Pons (tissue), 1 donor: ENCODE results near the gene GPR84.
A peak's percentile ranks its signal among the peaks of the same experiment; 100 is the strongest.

ENCODE experiments used
- DNase-seq: peaks from one replicate; pipeline ENCODE4 v3.0.0-alpha.2; 2016; ENCODE audit warnings: low spot score

The GPR84 gene

DNA sequence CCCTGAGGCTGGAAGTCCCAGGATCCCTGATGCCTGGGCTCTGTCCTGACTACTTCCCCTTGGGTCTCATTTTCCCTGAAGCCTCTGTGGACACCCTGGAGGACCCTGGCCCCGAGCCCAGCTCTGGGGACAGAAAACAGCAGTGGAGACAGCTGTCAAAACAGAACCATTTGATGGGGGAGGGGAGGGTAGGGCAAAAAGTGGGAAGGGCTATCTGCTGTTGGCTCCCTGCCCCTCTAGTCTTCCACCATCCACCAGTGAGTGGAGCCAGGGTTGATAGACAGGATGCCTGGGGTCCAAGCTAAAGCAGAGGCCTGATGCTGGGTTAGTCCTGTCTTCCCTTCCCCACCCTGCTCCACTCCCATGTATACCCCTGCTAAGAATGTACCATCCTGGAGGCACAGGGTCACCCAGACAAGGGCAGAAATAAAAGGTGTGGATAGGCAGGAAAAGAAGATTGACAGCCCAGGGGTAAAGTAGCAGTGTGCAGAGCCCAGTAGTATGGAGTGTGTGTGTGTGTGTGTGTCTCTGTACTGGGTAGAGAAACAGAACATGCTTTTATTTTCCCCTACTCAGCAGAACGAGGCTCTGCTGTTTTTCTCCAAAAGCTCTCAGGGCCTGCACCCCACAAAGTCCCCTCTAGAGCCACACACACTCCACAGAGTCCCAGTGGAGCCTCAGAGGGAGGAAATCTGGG, 10.4 kb upstream of the GPR84 start:
- no peak for DNase-seq

DNA sequence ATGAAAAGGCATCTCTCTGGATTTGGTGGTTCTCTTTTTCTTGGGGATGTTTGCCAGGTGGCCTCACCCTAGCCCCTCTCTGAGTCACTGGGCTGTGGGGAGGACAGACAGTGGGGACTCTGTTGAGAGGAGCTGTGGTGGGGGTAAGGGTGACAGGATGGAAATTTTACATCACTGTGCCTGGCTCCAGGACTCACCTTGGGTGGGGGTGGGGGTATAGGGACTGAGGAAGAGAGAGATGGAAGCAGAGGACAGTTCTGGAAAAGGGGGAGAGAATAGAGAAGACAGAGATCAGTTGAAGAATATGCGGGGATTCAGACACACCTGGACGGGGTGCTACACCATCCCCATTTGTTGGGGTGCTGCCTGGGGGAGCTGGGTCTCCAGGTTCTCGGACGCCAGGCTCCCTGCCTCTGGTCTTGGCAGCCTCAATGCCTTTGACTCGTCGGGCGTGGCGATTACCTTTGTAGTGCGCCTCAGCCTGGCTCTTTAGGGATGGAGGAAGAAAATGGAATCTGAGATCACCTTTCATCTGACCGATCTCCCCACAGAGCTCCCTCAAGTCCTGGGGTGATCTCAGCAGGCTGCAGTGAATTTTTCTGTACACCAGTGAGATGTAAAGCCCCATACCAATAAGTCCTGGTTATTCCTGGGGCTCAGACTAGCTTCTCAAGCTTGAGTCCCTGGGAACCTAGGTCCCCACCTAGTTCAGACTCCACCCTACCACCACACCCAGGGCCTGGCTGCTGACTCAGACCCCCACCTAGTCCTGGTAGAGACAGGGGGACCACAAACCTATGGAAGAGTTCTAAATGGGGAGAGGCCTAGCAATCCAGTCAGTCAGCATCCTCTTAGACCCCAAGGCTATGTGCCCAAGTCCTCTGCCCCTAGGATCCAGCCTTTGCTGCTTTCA, 9.6 kb upstream of the GPR84 start:
- DNase-seq, result no peak

DNA sequence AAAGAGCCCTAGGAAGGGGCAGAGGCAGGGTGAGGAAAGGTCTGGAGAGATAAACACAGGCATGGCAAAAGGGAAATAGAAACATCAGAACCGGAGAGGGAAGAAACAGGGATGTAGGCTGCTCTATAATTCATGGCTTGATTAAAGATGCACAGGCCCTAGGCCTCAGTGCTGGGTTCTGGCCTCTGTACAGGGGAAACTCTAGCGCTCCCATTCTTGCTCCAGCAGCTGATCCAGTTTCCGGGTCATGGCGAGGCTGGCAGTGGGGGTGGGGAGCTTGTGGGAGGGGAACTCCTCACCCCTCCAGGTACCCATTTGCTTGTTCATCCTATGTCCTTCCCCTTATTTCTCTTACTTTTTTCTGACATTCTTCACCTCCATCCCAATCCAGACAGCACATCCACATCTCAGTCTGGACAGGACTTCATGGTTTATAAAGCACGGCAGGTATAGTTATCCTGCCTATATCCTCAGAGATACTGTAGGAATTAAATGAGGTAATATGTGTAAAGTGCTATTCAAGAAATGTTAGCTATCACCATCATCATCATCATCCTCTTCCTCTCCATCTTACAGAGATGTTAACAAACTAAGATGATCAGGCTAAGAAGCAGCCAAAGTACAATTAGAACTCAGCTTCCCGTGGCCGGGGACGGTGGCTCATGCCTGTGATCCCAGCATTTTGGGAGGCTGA, 8.0 kb upstream of the GPR84 start:
- no peak for DNase-seq

DNA sequence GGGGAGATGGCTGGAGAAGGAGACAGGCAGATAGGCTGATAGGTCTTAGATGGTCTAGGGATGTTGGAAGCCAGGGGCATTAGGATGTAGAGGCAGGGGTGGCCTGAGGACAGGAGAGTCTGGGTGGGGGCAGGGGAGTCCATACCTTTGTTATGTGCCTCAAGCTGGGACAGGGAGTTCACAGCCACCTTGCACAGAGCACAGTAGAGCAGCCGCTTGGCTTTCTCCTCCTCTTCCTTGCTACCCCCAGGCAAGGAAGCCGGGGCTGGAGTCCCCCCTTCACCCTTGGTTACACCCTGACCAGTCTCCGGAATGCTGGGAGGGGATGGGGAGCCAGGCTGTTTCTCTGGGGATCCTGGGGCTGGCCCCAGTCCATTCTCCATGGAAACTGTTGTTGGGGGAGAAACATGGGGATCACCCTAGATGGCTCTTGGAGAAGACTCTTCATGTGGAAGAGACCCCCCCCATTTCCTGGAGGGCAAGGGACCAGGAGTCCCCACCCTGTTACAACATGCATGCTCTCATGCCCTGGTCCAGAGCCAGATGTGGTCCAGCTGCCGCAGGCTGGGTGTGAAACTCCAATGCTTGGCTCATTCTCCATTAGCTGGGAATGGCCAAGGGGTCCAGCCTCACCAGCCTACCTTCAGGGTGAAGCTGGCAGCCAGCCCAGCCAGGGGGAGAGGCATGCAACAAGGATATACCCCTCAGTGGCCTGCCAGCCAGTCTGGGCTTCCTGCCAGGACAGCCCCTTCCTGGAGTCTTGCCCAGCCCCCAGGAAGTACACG, 7.2 kb upstream of the GPR84 start:
- DNase-seq, result no peak

DNA sequence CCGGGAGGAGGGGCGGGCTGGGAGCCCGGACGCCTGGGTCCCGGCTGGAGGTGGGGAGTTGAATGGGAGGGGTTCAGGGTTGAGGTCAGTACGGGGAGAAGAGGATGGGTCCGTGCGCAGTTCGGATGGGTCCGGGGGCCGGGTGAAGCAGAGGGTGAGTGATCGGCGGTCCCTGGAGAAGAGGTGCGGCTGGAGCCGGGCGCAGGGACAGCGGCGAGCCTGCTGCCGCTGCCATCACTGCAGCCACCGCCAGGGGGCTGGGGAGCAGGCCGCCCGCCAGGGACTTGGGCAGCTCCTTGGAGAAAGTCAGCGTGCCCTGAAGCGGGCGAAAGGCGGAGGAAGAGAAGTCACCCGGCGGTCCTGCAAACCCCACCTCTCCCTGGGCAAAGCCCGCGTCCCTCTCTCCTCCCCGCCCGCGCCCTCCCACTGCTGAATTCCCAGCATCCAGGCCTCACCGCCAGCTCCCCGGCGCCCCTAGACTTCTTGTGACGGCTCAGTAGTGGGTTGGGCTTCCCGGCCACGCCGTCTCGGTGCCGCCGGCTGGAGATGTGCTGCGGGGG, 6.0 kb upstream of the GPR84 start:
- no peak for DNase-seq

DNA sequence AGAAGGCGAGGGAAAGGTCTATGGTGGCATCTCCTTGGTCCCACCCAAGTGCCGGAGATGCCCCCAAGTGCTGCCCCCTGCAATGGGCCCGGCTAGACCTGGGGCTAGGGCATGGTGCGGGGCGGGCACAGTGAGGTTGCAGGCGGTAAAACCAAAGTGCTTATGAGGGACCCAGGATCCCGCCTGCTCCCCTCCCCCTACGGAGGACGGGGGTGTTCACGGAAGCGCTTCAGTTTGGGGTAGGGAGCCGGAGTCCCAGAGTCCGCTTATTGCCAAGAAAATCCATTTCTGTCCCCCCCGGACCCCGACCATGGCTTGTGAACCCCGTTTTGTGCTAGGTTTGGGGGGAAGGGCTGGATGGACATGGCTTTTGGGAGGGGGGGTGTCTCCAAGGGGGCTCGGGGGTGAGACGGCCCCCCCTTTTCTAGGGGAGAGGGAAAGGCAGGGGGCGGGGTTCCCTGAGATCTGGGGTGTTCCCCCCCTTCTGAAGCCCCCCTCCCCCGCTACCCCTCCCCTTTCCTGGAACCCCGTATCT, 5.4 kb upstream of the GPR84 start:
- no peak for DNase-seq

DNA sequence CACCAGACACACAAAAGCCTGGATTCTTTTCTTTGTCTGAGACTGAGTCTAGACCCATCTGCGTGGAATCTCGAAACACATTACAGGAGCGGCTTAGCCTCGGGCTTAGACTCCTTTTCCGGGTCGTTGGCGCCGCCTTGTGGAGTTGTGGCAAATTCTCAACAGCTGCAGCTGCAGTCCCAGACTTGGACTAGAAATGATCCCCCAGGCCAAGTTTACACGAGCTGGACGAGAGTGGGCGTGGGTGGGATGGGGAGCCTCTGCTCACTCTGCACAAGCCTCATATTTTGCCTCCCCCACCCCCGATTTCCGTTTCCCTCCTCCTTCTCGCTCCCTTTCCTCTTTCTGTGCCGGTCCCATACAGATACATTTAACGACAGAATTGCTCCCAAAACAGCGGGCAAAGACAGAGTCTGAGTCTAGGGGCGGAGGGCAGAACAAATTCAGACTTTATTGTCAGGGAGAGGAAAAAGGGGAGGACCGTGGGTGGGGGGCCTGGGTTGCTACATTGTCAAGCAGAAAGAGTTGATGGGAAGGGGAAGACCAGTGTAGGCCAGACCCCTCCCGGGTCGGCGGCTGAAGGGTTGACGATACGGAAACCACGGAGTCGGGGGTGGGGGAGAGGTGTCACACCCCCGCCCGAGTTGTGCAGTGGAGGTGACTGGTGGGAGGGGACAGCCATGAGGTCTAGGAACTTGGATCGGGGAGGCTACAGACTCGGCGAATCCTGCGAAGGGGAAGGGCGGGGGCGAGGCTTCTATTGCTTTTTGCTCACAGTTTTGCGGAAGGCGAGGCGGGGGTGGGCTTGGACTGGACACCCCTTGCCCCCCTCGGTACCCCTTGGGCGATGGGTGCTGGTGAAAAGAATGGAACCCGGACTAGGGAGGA, 4.7 kb upstream of the GPR84 start:
- DNase-seq, result peak; percentile 91

DNA sequence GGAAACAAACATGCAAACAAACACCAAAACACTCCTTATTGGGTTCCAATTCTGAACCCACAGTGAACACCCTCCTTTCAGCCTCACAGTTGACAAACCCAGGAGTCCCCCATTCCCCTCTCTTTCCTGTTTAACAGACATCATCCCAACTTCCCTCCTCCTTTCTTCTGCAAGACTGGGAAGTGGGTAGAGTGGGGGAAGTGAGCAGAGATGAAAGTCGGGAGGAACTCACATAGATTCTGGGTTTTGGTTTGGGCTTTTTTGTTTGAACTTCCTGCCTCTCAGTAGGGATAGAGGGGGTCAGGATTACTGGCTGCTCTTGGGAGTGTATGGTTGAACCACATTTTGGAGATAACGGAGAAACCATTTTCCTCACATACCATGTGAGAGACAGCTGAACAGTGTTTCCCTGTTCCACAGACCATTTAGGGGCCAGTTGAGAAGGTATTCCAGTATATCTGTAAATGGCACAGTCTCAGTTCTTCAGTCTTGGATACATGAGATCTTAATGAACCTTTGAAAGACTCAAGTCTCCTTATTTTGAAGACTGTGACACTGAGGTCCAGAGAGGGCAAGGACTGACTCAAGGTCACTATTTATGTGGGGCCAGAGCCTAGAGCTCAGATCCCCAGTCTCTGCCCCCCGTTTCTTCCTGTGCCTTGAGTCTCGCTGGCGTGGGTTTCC, 3.9 kb upstream of the GPR84 start:
- no peak for DNase-seq

DNA sequence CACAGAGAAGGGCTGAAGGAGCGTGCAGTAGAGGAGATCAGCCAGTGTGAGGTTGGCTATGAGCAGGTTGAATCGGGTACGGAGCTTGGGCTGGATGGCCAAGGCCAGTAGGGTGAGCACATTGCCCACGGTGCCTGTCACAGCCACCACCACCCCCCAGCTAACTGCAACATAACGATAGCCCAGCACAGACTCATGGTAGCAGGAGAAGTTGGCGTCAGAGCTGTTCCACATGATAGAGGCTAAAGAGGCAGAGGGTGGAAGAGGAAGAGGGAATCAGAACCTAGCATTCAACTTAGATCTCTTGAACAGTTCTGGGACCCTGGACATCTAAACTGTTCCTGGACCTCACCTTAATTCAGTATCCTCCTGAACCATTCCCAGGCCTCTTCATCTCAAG, 668 bp downstream of the GPR84 start:
- no peak for DNase-seq

DNA sequence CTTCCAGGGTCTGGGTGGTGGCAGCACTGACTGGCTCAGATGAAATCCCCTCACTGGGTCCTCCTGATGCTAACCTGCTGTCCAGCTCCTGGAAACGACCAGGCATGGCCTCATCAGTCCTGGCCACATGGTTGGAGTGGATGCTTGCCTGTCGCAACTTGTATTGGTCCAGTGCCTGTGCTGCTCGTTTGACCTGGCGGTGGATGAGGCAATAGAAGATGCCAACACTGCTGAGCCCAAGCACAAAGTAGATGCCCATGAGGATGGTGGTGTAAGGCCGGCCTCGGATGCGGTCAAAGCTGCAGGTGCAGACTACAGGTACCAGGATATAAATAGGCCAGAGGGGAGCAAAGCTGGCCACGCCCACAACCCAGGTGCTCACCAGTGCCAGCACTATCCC, 1.2 kb downstream of the GPR84 start:
- DNase-seq, result no peak

DNA sequence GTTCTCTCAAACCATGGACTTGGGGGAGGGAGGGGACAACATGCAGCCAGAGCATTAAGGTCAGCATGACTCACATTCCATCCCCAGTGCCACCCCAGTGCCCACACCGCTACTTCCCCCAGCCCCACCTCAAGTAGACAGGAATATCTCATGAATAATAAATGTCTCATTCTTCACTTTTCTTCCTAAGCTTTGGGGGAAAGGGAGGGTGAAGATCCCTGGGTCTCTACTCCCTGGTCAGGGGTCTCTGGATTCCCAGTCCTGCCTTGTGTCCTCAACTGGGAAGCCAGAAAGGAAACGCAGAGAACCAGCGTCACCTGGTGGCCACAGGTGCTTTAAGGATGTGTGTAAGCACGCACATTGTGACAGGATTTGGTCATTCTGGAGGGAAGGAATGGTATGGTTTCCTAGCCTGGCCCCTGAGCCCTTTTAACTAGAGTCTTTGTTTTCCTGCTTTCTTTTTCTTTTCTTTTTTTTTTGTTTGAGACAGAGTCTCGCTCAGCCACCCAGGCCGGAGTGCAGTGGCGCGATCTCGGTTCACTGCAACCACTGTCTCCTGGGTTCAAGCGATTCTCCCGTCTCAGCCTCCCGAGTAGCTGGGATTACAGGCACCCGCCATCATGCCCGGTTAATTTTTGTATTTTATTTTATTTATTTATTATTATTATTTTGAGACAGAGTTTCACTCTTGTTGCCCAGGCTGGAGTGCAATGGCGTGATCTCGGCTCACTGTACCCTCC, 3.4 kb downstream of the GPR84 start:
- DNase-seq, result peak; percentile 82

DNA sequence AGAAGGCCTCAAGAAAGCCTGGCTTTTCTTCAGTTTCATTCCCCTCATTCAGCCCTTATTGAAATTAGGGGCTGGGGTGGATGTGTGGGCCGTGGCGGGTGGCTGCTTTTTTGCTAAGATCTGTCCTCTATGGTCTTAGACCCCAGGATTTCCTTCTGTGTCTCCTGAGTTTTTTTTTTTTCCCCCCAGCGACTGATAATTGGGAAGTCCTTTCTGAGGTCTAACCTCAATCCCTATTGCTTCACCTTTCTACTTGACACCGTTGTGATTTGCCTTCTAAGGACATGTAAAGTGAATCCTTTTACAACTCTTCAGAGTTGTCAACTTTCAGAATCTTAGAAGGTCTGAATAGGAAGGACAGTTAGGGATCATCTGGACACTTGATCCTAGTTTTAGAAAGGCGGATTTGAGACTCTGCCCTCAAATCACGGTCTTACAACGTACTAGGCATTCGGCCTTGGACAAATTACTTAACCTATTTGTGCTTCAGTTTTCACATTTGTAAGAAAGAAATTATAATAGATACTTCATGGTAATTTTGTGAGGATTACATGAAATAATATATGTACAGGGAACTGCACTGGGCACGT, 4.4 kb downstream of the GPR84 start:
- DNase-seq, result no peak

DNA sequence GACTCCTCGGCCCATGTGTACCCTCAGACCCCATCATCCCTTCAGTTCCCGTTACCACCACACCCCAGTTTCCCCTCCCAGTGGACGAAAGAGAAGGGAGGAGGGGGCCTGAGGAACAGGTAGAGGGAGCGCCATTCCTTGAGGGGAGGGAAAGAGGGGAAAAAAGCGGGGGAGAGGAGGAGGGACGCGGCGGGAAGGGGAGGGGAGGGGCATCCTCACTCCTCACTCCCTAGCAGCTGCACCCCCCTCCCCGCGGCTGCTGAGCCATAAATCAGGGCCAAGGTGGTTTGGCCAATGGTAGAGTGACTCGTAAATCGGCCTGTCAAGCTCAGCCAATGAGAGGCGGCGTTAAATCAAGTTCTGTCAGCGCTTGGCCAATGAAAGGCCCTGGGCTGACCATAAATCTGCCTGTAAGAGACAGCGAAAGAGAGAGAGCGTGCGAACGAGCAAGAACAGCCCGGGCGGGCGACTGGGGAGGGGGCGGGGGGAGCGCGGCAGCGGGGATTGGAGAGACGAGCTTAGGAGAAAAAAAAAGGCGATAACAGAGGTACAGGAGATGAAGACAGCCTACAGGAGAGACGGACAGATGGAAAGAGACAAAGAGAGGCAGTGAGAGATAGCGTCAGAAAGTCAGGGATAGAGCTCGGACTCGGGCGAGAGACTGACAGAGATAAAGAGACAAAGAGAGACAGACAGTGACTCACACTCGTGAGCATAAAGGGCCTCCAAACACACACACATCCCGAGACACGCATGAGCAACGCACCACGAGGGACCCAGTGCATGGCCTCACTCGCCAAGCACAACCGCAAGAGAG, 5.1 kb downstream of the GPR84 start:
- DNase-seq, result peak; percentile 100

DNA sequence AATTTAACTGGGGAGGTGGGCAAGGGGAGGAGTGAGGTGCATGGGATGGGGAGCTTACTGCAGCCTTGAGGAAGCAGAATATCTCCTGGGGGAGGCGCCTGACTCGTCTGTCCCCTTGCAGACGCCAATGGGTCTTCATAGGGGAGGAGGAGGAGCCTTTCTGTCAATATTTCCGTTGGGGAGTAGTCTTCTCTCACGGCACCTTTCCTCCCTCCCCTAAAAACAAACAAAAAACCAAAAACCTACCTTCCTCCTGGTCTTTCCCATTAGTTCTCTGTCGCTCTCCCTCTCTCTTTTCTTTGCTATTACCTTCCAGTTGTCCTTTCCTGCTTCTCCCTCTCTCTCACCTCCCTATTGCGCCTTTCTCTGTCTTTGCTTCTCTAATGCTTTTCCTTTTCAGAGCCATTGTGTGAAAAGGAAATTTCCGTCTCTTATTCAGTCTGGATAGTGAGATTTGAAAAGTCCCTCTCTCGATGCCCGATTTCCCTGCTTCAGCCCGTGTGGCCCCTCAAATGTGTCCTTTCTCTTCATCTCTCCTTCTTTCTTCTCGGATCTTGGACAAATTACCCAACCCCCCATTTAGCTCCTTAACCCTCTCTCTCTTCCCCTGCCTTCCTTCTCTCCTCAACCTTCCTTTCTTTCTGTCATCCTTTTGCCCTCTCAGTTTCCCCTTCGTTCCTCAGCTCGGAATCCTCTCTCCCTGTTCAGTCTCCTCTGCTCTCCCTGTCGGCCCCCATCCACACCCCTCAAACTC, 5.9 kb downstream of the GPR84 start:
- DNase-seq, result peak; percentile 52

DNA sequence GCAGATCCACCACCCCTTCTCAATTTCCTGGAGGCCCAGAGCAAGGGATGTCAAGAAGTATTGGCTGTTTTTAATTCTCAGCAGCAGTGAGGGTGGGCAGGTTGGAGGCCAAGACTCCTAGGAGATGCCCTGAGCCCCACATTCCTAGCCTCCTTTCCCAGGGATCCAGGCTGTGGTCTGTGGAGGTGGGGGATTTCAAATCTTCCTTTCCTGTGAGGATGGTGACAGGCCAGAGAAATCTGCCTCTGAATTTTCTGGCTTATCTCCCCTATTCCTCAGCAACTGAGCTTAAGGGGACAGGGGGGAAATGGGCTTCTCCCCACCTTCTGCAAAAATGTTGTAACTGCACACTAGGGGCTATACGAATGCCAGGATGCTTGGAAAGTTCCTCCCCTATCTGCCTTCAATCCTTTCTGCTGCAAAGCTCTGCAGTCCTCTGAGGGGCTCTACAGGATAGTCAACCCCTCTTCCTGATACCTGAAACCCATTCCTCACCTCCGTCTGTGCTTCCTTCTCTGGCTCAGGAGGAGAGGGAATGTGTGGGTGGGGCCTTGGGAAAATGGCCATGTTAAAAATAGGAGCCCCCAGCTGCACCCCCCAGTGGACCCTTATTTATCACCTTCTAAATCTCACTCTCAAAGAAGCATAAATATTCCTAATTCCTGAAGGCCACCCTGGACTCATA, 6.6 kb downstream of the GPR84 start:
- DNase-seq, result no peak

DNA sequence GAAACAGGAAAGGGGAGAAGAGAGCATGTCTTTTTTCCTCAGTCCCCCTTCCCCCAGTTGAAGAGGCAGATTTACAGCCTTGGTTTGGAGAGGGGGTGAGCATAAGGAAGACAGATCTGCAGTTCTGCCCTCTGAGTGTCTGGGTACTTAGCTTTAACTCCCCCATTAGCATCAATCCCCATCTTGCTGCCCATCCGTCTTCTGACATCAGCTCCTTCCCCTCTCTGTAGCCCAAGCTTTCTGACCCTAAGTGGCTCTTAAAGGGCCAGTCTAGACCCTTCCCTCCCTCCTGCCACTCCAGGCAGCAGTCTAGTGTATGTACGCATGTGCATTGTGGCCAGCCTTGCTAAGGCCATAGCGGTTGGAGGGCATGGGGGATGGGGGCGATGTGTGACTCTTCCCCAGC, 7.3 kb downstream of the GPR84 start:
- DNase-seq, result no peak
